SHP77 treated with DMSO at 0.1 percent for 48 hours (cell line): ENCODE results near the gene CA6.
A peak's percentile ranks its signal among the peaks of the same experiment; 100 is the strongest.
"Not testable (repeated sequence)": the region's sequence is repeated elsewhere in the genome, so short reads cannot be mapped to it uniquely, and the experiment has no call there.

ENCODE experiments used
- DNase-seq: peaks from one replicate; lab custom pipeline; 2025; lab: John Stamatoyannopoulos, UW

Gene CA6

GRCh38 chr1:8969937-8970336 lies 24.3 kb downstream of the CA6 start:
- no peak for DNase-seq

DNA sequence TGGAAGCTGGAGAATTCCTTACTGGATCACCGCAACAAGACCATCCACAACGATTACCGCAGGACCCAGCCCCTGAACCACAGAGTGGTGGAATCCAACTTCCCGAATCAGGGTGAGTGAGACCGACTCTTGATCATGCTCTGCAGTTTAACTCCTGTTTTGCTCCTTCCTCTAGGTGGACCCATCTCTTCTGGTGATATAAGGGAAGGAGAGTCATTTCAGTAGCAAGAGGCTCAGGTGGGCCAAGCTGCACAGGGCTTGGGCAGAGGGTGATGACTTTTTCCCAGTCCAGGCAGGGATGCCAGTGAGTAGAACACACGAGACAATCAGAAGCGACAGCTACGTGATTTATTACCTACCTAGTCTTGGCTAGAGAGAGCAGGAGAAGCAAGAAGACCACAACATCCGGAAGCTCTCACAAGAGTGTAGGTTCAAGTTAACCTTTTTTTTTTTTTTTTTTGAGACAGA lies 25.2 kb downstream of the CA6 start:
- DNase-seq, result no peak

GRCh38 chr1:8974551-8974950 lies 28.9 kb downstream of the CA6 start:
- DNase-seq, result no peak

DNA sequence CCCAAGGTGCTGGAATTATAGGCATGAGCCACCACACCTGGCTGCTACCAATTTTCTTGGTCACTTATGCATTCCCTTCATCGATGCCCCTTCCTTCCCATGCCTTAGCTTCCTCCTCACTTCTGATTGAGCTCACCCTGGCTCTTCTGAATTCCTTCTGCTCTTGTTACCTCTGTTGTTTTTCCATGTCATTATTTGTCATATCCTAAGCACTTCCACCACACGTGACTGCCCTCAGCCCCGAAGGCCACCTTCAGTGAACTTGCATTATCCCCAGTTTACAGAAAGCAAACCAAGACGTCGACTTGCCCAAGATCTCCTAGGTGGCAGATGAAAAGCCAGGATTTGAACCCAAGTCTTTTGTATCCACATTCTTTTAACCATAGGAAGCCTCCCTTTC lies 30.7 kb downstream of the CA6 start:
- DNase-seq, result no peak

DNA sequence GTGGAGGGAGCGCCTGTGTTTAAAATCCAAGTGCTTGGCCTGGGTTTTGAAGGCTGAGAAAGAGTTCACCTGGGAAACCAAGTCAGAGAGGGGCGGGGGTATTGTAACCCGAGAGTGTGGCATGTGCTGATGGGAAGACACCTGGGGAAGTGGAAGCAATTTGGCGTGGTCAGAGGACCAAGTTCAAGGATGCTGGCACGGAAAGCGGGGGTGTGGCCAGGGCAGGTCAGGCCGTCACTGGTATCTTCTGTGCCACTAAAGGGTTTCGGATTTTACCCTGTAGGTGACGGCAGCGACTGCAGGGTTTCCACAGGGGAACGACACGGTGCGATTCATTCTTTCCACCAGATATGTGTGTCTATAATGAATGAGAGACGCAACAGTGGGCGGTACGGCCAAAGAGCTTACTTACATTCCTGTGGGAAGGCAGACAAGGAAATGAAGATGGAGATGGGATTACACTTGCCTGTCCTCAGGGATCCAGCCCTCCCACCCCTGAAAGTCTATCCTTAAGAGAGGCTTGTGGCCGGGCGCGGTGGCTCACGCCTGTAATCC lies 31.3 kb downstream of the CA6 start:
- DNase-seq, result no peak

- no peak for DNase-seq
Observed at GRCh38 chr1:8980656-8981055, 35.0 kb downstream of the CA6 start.

DNA sequence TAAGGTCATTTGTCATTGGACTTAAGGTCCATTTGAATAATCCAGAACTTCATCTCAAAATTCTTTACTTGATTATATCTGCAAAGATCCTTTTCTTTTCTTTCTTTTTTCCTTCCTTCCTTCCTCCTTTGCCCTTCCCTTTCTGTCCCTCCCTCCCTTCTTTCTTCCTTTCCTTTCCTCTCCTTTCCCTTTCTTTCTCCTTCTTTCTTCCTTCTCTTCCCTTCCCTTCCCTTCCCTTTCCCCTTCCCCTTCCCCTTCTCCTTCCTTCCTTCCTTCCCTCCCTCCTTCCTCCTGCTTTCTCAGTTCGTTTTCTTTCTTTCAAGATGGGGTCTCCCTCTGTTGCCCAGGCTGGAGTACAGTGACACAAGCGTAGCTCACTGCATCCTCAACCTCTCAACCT lies 35.5 kb downstream of the CA6 start:
- no peak for DNase-seq

DNA sequence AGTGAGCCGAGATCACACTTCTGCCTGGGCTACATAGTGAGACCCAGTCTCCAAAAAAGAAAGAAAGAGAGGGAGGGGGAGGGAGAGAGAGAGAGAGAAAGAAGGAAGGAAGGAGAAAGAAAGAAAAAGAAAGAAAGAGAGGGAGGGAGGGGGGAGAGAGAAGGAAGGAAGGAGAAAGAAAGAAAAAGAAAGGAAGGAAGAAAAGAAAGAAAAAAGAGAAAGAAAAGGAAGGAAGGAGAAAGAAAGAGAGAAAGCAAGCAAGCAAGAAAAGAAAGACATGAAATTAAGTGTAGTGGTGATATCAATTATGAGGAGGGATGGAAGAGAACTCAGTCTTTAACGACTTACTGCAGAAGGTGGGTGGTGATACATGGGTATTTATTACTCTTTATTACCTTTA lies 38.5 kb downstream of the CA6 start:
- DNase-seq, result no peak

DNA sequence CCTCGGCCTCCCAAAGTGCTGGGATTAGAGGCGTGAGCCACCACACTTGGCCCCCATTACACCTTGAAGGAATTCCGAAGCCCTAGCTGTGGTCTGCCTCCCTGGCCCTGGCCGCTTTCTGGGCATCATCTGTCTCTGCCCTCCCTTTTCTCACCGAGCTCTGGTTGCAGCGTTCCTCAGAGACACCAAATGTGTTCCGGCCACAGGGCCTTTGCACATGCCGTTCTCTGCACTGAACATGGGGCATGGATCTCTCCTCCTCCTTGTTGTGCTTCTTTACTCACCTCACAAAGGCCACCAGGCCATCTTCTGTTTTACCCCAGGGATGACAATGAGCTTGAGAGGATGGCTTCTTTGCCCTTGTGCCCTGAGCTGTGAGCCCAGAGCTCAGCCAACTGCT lies 39.3 kb downstream of the CA6 start:
- no peak for DNase-seq

DNA sequence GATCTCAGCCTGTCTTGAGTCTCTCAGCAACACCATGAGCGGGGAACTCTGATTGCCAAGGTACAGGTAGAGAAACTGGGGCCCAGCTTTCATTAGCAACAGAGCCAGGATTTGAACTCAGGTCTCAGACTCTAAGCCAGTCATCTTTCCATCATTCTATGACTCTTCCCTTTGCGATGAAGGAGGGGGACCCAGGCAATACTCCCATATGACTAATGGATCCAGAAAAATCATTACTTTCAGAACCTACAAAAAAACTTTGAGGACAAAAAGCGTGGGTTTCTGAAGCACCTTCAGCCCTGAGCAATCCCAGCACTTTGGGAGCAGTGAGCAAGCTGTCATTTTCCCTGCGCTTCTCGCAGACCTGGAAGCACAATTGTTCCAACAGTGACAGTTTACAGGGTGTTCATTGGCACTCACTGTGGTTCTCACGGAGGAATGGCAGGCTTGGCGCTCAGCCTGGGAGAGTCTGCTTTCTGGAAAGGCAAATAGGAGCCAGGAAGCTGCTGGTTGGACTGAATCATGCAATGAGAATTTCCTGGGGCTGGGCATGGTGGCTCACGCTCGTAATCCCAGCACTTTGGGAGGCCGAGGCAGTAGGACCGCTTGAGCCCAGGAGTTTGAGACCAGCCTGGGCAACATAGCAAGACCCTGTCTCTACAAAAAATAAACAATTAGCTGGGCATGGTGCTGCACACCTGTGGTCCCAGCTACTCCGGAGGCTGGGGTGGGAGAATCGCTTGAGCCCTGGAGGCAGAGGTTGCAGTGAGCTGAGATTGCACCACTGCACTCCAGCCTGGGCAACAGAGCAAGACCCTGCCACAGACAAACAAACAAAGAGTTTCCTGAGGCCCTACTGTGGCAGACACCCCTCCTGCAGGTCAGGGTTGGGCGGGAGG lies 40.5 kb downstream of the CA6 start:
- DNase-seq, result peak; percentile 9

DNA sequence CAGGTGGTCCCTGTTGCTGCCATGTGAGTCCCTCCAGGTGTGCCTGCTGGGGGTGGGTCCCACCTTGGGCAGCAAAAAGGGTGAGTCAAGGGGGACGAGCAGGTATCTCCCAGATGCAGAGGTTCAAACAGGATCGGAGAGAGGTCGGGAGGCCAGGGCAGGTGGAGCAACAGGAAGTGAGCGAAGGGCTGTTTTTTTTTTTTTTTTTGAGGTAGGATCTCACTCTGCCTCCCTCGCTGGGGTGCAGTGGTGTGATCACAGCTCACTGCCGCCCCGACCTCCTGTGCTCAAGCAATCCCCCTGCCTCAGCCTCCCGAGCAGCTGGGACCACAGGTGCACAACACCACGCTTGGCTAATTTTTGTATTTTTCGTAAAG lies 41.1 kb downstream of the CA6 start:
- DNase-seq, result no peak

- DNase-seq, result peak; percentile 6
Observed at GRCh38 chr1:8987881-8988617, 42.4 kb downstream of the CA6 start.

- no peak for DNase-seq
Observed at GRCh38 chr1:8988618-8988967, 42.9 kb downstream of the CA6 start.

- DNase-seq, result no peak
Observed at GRCh38 chr1:8989061-8989460, 43.4 kb downstream of the CA6 start.

GRCh38 chr1:8989821-8990220 lies 44.2 kb downstream of the CA6 start:
- DNase-seq, result no peak

DNA sequence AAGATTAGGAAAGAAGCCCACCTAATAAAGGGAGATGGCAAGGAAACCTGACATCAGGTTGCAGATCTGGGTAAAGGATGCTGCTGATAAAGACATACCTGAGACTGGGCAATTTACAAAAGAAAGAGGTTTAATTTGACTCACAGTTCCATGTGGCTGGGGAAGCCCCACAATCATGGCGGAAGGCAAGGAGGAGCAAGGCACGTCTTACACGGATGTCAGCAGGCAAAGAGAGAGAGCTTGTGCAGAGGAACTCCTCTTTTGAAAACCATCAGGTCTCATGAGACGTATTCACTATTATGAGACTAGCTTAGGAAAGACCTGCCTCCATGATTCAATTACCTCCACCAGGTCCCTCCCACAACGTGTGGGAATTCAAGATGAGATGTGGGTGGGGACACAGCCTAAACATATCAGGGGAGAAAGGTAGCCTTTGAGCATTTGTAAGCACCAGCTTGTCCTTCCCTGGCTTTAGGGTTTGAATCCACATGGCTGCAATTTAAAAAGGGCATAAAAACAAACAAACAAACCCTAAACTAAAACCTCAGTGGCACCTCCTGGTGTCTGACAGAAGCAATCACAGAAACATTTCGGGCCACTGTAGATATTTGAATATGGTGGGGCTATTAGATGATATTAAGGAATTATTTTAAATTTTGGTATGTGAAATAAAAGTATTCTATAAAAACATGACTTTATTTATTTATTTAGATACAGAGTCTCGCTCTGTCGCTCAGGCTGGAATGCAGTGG lies 47.4 kb downstream of the CA6 start:
- no peak for DNase-seq

- DNase-seq, result not testable (repeated sequence)
Observed at GRCh38 chr1:8993962-8994675, 48.5 kb downstream of the CA6 start.

DNA sequence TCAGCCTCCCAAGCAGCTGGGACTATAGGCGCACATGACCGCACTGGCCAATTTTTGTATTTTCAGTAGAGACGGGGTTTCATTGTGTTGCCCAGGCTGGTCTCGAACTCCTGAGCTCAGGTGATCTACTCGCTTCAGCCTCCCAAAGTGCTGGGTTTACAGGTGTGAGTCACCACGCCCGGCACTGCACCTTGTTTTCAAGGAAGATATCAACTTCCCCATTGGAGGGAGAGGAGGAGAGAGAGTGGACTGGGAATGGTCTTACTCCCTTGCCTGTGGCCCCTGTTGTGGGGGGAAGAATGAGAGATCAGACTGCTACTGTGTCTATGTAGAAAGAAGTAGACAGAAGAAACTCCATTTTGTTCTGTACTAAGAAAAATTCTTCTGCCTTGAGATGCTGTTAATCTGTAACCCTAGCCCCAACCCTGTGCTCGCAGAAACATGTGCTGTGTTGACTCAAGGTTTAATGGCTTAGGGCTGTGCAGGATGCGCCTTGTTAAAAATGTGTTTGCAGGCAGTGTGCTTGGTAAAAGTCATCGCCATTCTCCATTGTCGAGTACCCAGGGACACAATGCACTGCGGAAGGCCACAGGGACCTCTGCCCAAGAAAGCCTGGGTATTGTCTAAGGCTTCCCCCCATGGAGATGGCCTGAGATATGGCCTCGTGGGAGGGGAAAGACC lies 56.0 kb downstream of the CA6 start:
- not testable (repeated sequence) for DNase-seq

- not testable (repeated sequence) for DNase-seq
Observed at GRCh38 chr1:9002215-9002560, 56.5 kb downstream of the CA6 start.

GRCh38 chr1:9004031-9004699 lies 58.5 kb downstream of the CA6 start:
- DNase-seq, result no peak
